DOHH2 (cell line): Measurements from ENCODE around the gene SLC39A11.

Source experiments
- H3F3A ChIP-seq: fragments of 200-600 bp; sonication (generic), shearing (Covaris generic); 2 replicates; pipeline ENCODE4 v1.6.0; 2016; ENCODE audit warnings: antibody characterized with exemption, mild to moderate bottlenecking; ENCODE audit not compliant: control insufficient read depth, insufficient read depth
- H3K27ac ChIP-seq: fragments of 200-600 bp; sonication (generic); 2 replicates; pipeline ENCODE4 v1.5.1; 2014; ENCODE audit warnings: low read depth, mild to moderate bottlenecking, low read length, moderate library complexity
- H3K27me3 ChIP-seq: fragments of 200-600 bp; sonication (generic); 2 replicates; pipeline ENCODE4 v1.6.1; 2014; ENCODE audit warnings: mild to moderate bottlenecking, low read length, mixed read lengths; ENCODE audit not compliant: control insufficient read depth
- H3K36me3 ChIP-seq: fragments of 200-600 bp; sonication (generic); 2 replicates; pipeline ENCODE4 v1.6.1; 2014; ENCODE audit warnings: mild to moderate bottlenecking, low read length, moderate library complexity, mixed read lengths; ENCODE audit not compliant: control insufficient read depth
- H3K4me1 ChIP-seq: fragments of 200-600 bp; sonication (generic); 2 replicates; pipeline ENCODE4 v1.6.1; 2014; ENCODE audit warnings: mild to moderate bottlenecking, low read length, mixed read lengths; ENCODE audit not compliant: control insufficient read depth
- H3K4me2 ChIP-seq: fragments of 200-600 bp; sonication (generic); 2 replicates; pipeline ENCODE4 v1.6.0; 2014; ENCODE audit warnings: mild to moderate bottlenecking, low read length, moderate library complexity
- H3K4me3 ChIP-seq: fragments of 200-600 bp; sonication (generic); 2 replicates; pipeline ENCODE4 v1.5.1; 2014; ENCODE audit warnings: mild to moderate bottlenecking, low read length, mixed read lengths
- H3K79me2 ChIP-seq: fragments of 200-600 bp; sonication (generic); 2 replicates; pipeline ENCODE4 v1.6.1; 2014; ENCODE audit warnings: mild to moderate bottlenecking, low read length, mixed read lengths; ENCODE audit not compliant: control insufficient read depth
- H3K9me2 ChIP-seq: fragments of 200-600 bp; sonication (generic); replicated peaks from 2 replicates; pipeline ENCODE4 v1.6.1; 2014; ENCODE audit warnings: mild to moderate bottlenecking, low read length, mixed read lengths; ENCODE audit not compliant: control insufficient read depth
- H3K9me3 ChIP-seq: fragments of 200-600 bp; sonication (generic); 2 replicates; pipeline ENCODE4 v1.6.1; 2014; ENCODE audit warnings: antibody characterized with exemption, low read length, mixed read lengths; ENCODE audit not compliant: control insufficient read depth, insufficient read depth
- H4K20me1 ChIP-seq: fragments of 200-600 bp; sonication (generic); 2 replicates; pipeline ENCODE4 v1.6.0; 2014; ENCODE audit warnings: low read depth, mild to moderate bottlenecking, antibody characterized with exemption, low read length, moderate library complexity; ENCODE audit not compliant: control insufficient read depth, insufficient read depth
- EZH2phosphoT487 ChIP-seq: fragments of 200-600 bp; sonication (generic); IDR thresholded peaks from 2 replicates; pipeline ENCODE4 v1.6.1; 2017; ENCODE audit warnings: borderline replicate concordance, mild to moderate bottlenecking, antibody characterized with exemption, low read length, moderate library complexity, mixed read lengths
- TF ChIP-seq, protein P1 (sequence below): fragments of 200-600 bp; sonication (generic); IDR thresholded peaks from one replicate; pipeline ENCODE4 v1.5.1; 2014; ENCODE audit warnings: antibody characterized with exemption, mild to moderate bottlenecking, low read depth, low read length; ENCODE audit not compliant: poor library complexity, severe bottlenecking

Gene SLC39A11

DNA sequence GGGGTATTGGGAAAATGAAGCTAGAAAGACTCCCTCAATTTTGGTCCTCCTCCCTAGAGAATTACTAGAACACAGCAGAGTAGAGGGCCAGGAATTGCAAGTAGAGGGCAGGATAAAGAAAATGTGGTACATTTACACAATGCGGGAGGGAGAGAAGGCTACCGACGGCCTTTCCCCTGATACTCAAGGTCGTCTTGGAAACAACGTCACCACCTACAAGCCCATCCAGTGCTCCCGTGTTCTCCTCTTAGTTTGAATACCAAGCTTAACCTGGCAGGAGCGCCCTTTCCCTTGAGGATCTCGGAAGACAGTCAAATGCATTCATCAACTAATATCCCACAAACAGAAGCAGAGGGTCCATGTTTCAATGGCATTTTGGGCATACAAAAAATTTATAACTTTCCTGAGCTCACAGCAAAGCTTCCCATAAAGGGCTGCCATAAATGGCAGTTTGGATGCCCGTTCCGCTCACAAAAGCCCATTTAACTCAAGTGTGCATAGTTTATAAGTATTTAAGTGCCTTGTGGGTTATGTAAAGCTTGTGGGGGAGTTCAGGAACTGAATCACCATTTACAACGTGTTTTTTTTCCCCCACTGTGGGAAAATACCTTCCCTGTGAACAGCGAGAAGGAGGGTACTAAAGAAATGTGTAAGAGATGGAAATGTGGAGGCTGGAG is 414.6 kb downstream of the SLC39A11 start:
- H3K4me2 ChIP-seq: no peak overlapping the region
- TF ChIP-seq, protein P1, sequence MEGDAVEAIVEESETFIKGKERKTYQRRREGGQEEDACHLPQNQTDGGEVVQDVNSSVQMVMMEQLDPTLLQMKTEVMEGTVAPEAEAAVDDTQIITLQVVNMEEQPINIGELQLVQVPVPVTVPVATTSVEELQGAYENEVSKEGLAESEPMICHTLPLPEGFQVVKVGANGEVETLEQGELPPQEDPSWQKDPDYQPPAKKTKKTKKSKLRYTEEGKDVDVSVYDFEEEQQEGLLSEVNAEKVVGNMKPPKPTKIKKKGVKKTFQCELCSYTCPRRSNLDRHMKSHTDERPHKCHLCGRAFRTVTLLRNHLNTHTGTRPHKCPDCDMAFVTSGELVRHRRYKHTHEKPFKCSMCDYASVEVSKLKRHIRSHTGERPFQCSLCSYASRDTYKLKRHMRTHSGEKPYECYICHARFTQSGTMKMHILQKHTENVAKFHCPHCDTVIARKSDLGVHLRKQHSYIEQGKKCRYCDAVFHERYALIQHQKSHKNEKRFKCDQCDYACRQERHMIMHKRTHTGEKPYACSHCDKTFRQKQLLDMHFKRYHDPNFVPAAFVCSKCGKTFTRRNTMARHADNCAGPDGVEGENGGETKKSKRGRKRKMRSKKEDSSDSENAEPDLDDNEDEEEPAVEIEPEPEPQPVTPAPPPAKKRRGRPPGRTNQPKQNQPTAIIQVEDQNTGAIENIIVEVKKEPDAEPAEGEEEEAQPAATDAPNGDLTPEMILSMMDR: no peak
- no peak for TF ChIP-seq EZH2phosphoT487
- no peaks in the 10 kb centered on the region for H3K36me3 ChIP-seq
- no peaks in the 10 kb centered on the region for H3K79me2 ChIP-seq
- H3K9me2 ChIP-seq: no peaks in the 10 kb centered on the region
- no peaks in the 10 kb centered on the region for H4K20me1 ChIP-seq
- no peaks in the 10 kb centered on the region for H3K27me3 ChIP-seq
- no peak overlapping the region for H3K4me3 ChIP-seq
- no peaks in the 10 kb centered on the region for H3K9me3 ChIP-seq
- no peaks in the 10 kb centered on the region for H3F3A ChIP-seq
- no peaks in the 10 kb centered on the region for H3K4me1 ChIP-seq
- H3K27ac ChIP-seq: no peak overlapping the region

DNA sequence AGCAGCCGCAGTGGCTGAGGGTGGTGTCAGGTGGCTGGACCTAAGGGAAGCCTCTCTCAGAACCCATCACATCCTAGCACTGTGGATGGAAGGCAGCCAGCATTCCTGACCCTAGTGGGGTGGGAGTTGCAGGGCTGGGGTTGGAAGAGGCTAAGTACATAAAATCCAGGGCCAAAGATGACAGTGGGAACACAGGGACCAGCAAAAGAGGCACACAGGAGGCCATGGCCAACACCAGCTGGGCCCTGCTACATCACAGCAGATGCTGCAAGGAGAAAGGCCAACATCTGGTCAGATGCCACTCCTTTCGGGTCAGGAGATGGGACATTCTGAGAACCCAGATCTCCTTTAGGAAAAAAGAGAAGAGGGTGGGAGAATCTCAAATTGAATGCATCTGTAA is 415.4 kb downstream of the SLC39A11 start:
- H3K36me3 ChIP-seq: no peaks in the 10 kb centered on the region
- no peak overlapping the region for H3K4me2 ChIP-seq
- H3K4me1 ChIP-seq: no peaks in the 10 kb centered on the region
- H3K4me3 ChIP-seq: no peak overlapping the region
- no peak for TF ChIP-seq EZH2phosphoT487
- TF ChIP-seq, protein P1: no peak
- no peaks in the 10 kb centered on the region for H3K9me3 ChIP-seq
- no peaks in the 10 kb centered on the region for H3F3A ChIP-seq
- no peaks in the 10 kb centered on the region for H3K79me2 ChIP-seq
- H3K27ac ChIP-seq: no peak overlapping the region
- H3K9me2 ChIP-seq: no peaks in the 10 kb centered on the region
- H4K20me1 ChIP-seq: no peaks in the 10 kb centered on the region
- no peaks in the 10 kb centered on the region for H3K27me3 ChIP-seq

DNA sequence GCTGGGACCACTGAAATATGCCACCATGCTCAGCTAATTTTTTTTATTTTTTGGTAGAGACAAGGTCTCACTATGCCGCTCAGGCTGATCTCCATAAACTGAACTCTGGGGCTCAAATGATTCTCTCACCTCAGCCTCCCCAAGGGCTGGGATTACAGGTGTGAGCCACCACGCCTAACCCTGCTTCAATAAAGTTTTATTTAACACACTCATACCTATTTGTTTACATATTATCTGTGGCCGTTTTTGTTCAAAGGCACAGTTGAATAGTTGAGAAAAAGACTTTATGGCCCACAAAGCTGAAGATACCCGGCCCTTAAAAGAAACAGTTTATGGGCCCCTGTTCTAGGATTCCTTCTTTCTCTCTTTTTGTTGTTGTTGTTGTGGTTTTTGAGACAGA is 419.8 kb downstream of the SLC39A11 start:
- H3K27ac ChIP-seq: no peak overlapping the region
- no peak overlapping the region for H3K4me2 ChIP-seq
- H3K9me3 ChIP-seq: no peaks in the 10 kb centered on the region
- no peaks in the 10 kb centered on the region for H3K36me3 ChIP-seq
- TF ChIP-seq EZH2phosphoT487: no peak
- TF ChIP-seq, protein P1: no peak
- H4K20me1 ChIP-seq: no peaks in the 10 kb centered on the region
- no peak overlapping the region for H3K4me3 ChIP-seq
- no peaks in the 10 kb centered on the region for H3F3A ChIP-seq
- no peaks in the 10 kb centered on the region for H3K27me3 ChIP-seq
- no peaks in the 10 kb centered on the region for H3K4me1 ChIP-seq
- no peaks in the 10 kb centered on the region for H3K9me2 ChIP-seq
- no peaks in the 10 kb centered on the region for H3K79me2 ChIP-seq
